ENCODE results near the gene TUT1.
A peak's percentile ranks its signal among the peaks of the same experiment; 100 is the strongest.
"Not testable (repeated sequence)": the region's sequence is repeated elsewhere in the genome, so short reads cannot be mapped to it uniquely, and the experiment has no call there.

The TUT1 gene

DNA sequence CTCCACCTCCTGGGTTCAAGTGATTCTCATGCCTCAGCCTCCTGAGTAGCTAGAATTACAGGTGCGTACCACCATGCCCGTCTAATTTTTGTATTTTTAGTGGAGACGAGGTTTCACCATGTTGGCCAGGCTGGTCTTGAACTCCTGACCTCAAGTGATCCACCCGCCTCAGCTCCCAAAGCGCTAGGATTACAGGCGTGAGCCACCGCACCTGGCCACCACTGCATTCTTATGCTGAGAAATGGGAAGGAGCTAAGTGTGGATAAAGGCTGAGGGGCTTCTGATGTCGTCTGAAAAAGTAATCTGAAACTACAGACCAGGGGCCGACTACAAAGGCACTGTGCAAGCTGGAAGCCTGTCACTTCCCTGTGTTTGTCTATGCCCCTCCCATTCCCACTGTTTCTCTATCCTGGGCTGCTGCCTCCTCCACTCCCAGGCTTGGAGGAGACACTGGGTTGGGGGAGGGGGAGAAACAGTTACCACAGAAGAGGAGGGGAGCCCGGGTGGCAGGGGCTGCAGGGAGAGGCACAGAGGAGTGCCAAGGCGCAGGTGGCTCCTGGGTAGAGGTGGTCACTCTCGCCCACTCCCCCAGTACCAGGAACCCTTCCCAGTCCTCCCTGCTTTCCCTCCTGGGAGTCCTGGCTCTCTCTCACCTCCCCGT is 13.3 kb upstream of the TUT1 start:
- no peak for DNase-seq

DNA sequence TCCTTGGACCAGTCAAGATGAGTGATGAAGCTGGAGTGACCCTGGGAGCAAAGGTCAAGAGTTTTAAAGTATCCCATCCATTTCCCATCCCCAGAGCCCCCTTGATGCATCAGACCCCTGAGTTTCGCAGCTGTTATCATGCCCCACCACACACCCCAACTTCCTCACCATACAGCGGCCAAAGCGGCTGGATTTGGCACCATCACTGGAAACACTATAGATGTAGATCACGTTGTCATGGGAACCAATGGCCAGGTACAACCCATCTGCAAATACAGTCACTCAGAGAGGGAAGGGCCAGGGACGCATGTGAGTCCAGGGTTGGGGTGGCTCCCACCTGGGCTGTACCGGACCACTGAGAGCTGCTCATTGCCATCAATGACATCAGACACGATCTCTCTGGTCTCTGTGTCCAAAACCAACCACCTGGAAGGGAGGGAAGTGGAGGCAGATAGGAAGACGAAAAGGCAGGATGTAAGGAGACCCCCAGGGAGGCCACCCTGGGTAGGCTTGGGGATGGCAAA is 12.5 kb upstream of the TUT1 start:
- DNase-seq: no peak

DNA sequence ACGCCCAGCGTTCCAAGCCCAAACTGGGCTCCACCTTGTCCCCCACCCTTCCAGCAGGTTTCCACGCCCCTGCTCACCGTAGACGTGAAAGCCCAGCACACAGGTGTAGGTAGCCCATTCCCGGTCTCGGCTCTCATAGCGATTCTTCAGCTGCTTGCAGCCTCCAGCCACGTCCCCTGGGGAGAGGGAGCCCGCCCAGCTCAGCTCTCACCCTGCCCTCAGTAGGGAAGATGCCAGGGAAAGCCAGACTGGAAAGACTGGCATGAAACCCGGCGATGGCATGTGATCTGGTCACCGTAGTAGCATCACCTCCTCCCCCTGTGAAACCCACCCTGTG is 11.7 kb upstream of the TUT1 start:
- no peak for DNase-seq

DNA sequence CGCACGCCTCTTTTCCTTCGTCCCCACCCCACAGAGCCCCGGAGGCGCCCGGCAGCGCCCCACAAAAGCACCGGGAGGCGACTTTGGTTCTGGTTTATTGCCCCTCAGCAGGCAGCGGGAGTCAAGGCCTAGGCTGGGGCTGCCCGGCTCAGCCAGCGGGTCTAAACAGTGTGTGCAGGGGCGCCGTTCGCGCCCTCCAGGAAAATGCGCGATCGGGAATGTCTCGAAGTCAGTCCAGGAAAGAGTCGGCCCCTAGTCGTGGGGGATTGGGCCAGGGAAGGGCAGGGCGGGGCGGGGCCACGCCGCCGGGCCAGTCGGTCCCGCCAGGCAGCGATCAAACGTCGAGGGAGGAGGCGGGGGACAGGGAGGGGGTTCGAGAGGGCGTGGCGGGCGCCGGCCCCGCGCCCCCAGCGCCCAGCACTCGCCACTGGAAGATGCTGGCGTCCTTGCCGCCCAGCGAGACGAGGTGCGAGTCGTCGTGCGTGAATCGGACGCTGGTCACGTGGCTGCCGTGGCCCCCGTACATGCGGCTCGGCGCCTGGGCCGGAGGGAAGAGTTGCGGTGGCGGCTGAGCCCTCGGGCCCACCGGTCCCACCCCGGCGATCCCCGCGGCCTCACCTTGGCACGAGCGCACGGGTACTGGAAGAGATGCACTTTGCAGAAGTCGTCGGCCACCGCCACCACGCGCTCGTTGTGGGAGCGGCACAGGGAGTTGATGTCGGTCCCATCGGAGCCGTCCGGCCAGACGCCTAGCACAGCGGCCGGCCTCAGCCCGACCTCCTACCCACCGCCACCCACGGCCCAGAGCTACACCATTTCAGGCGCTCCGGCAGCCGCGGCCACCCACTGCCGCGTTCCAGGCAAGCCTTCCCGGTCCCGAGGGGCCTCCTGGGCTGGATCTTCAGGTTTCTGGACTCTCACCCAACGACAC is 11.1 kb upstream of the TUT1 start:
- peak in 1 of 2 experiments; percentile 56 for DNase-seq

DNA sequence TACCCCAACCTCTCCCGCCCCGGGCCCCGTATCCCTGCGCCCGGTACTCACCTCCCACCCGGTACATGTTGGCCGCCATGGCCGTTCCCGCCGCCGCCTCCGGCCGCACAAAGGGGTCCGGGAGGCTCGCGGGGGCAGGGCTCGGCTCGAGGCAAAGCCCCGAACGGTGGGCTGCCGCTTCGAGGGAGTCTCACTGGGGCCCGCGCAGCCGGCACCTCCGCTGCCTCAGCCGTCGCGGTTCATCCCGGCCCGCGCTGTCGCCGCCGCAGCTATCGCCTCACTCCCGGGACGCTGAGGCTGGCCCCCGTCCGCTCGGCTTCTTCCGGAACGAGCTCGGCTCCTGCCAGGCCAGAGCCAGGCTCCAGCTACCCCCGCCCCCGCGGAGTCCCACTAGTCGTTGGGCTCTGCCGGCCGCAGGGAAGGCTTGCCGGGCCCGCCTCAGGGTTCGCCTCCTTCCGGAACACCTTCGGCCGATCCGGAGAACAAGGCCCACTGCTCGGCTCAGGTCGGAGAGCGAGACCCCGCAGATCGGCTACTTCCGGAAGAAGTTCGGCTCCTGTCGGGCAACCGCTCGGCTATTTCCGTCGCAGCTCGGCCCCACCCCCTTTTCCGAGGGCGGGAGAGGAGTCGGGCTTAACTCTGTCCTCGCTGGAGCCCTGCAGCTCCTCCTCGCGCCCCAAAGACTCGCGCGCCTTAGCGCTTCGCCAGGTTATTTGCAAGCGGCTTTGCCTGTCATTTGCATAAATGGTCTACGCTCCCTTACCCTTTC is 10.2 kb upstream of the TUT1 start, which contains the start of gene MTA2:
TSS of gene MTA2 (minus strand) at position 494 of the 769 bp plus-strand sequence. CDS start at position 79, 415 bp downstream.
- DNase-seq: peak; percentile 100

DNA sequence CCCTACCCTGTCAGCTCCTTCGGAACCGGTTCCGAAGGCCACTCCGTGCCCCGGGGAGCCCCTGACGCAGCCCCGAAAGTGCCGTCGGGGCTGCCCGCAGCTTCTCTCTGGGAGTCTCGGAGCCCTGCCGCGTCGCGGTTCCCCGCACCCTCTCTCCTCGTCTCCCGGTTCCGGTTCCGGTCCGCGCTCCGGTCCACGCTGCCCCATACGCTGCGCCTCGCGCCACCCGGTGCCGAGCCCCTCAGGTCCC is 9.7 kb upstream of the TUT1 start:
- peak; percentile 55 to 62 for DNase-seq

DNA sequence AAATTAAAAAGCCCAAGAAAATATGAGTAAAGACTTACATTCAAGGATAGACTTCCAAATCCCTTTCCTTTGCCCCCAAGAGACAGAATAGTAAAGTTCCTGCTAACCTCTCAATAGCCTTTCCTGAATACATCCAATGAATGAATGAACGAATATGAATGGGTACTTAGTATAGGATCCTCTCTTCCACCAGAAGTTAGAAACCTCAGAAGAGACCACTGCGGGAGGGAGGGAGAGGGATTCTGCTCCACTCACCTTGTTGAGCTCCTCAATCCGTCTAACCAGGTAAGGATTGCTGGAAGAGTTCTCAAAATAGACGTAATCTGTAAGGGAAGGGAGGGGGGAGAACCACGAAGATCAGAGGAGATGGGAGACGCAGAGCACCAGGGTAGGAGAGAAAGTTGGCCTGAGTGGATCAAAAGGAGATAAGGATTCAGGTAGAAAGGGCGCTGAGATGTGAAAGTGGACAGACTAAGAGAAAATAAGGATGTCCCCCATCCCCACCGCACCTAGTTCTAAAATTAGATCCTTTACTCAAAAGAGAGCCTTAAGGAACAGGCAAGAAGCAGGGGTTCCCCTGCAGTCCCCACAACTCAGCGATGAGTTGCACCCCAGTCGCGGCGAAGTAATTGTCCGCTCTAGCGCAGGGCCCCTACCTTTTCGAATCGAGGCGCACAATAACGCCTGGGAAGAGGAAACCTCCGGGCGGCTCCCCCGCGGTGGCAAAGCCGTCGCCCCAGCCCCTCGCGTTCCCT is 9.2 kb upstream of the TUT1 start:
- DNase-seq: no peak

DNA sequence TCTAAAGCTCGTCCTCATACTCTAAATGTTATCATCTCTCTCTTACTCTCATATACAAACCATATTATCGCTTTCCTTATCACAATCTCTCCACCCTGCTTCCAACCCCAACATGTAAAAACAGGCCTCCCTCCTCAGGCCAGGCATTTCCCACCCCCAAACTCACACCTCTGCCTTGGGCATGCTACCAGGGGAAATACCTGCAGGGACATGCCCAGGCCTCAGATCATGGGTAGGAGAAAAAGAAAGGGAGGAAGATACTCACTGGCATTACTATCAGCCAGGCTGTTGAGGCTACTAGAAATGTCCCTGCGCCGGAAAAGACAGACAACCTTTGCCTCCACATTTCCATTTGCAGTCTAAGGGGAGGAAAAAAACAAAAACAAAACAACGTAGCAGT is 8.6 kb upstream of the TUT1 start:
- peak in 1 of 2 experiments; percentile 46 for DNase-seq

DNA sequence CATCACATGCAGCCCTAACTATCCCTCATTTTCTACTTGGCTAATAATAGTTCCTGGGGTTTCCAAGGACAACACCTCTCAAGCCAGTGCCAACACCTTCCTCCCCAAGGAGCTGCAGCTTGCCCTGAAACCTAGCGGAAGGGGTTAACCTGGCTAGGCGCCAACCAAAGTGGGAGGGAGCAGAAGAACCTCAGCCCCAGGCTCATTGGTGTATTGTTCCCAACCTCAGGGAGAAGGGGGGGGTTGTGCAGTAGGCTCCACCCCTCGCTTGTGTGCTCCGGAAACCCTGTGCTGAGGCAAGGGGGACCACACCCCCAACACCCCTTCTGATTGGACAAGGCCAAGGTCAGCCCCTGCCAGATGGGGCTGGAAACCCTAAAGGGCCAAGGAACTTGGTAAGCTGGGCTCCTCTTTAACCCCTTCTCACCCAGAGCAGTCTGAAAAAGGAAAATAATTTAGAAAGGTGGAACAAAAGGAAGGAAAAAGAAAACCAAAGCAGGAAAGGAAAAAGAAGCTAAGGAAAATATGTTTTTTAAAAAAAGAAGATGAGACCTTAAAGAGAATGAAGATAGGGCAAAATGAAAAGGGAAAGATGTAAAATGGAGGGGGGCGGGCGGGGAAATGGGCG is 7.9 kb upstream of the TUT1 start:
- peak; percentile 97 to 98 for DNase-seq

DNA sequence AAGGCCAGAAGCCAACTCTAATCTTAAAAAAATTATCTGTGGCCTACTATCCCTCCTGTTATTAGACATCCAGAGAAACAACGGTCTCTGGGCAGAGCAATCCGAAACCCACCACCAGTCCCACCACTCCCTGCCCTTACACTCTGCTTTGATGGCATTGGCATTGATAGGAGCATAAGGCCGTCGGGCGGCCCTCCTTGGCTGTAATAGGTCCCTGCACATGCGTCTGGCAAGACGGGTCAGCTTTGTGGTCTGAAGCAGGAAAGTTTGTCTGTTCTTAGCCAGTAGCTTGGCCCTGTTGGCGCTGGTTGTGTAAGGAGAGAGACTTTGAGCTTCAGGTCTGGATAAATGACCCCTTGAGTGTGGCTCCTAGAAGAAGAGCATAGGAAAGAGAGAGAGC is 3.8 kb upstream of the TUT1 start:
- DNase-seq: no peak

DNA sequence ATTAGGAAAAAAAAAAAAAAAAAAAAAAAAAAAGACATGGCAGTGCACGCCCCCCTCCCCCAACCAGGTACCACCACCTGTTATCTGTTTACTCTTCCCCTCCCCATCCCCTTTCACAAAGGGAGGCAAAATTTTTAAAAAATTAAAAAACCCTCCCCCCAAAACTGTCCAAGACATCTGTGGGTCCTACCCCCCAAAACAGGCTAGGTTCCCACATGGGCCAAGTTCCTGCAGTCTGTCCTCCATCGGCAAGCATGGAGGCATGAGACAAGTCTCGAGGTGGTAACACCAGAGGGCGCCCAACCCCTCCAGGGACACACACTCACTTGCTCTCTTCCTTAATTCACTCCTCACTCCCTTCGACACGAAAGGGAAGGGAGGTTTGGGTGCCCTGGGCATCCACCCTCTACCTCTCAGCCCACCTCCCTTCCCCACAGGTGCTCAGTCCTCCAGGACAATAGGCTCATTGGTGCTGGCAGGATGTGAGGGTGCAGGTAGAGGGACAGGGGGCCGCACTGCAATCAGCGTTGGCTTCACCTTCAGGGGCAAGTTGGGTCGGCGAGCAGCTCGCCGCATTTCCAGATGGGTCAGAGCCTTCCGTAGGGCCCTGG is 2.2 kb upstream of the TUT1 start:
- DNase-seq: peak; percentile 82 to 87

DNA sequence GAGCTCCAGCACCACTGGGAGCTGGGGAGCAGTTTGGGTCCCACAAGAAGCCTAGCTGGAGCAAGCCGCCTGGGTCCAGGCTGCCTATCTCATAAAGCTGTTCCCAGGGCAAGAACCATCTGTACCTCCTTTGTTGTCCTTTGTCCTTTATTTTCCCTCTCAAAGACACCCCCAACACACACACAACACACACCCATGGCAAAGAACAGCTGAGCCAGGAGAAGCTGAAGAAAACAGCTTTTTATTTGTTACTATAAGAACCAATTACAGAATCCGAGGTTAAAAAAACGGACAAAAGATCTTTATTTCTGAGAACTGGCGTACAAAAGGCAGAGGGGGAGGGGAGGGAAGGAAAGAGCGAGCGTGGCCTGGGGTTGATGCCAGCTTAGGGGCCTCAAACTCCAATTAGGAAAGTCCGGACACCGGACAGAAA is 1.7 kb upstream of the TUT1 start:
- no peak for DNase-seq

DNA sequence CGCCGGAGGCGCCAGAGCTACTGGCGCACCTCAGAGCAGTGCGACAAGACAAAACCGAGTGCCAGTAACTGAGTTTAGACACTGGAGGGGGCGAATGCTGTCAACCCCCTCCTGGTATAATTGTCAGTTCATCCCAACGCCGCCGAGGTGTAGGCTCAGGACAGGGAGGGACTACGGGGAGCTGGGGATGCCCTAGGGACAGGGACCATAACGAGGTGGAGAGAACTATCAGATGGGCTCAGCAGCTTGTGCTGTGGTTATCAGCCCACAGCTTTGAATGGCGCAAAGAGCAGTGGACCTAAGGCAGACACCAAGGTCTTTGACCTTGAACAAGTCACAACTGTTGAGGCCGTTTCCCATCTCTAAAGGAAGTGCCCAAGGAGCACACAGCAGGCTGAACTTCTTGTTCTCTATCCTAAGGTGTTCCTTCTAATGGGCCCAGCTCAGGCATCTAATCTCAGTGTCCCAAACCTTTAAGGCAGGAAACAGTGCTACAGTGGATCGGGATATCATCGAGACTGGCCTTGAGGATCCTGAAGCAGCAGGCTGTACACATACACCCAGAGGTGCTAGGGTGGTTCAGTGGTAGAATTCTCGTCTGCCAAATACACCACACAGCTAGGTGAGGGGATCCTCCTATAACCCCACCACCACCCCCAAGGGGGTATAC is 958 bp upstream of the TUT1 start:
- no peak for DNase-seq

DNA sequence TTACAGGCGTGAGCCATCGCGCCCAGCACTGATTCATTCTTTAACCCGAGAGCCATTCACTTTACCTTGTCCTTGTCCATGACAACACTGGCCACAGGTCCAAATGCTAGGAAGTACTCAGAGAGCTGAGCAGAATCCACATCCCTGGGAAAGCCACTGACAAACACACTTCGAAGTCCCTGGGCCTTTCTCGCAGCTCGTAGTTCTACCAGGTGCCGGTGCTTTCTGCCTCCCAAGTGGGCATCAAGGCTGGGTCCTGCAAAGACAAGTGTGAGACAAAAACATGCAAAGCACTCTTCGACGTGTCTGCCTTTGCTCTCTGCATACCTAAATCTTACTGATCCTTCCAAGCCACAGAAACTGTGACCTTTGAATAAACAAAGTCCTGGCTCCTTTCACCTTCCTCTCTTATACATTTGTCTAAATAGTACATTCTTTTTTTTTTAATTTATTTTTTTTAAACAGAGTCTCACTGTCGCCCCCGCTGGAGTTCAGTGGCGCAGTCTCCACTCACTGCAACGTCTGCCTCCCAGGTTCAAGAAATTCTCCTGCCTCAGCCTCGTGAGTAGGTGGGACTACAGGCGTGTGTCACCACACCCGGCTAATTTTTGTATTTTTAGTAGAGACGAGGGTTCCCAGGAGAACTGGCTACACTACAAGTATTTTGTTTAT is 2.2 kb downstream of the TUT1 start:
- DNase-seq: peak in 1 of 2 experiments; percentile 39

DNA sequence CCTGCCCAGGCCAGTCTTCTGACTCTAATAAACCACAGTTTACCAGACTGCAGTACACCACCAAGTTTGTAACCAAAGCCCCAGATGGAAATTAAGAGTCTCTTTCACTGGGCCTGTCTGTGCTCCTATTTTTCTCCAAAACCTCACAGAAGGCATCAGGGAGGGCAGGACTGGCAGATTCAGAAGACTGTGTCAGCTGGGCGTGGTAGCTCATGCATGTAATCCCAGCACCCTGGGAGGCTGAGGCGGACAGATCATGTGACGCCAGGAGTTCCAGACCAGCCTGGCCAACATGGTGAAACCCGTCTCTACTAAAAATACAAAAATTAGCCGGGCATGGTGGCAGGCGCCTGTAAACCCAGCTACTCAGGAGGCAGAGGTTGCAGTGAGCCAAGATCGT is 6.0 kb downstream of the TUT1 start:
- DNase-seq: not testable (repeated sequence)

DNA sequence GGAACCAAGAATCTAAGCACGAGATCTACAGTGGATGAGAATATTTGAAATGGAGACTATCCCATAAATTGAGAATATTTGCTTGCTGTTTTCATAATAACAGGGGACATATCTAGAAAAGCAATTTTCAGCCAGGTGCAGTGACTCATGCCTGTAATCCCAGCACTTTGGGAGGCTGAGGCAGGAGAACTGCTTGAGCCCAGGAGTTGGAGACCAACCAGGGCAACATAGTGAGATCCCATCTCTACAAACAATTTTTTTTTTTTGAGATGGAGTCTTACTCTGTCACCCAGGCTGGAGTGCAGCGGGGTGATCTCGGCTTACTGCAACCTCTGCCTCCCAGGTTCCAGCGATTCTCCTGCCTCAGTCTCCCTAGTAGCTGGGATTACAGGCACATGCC is 9.6 kb downstream of the TUT1 start:
- not testable (repeated sequence) for DNase-seq

DNA sequence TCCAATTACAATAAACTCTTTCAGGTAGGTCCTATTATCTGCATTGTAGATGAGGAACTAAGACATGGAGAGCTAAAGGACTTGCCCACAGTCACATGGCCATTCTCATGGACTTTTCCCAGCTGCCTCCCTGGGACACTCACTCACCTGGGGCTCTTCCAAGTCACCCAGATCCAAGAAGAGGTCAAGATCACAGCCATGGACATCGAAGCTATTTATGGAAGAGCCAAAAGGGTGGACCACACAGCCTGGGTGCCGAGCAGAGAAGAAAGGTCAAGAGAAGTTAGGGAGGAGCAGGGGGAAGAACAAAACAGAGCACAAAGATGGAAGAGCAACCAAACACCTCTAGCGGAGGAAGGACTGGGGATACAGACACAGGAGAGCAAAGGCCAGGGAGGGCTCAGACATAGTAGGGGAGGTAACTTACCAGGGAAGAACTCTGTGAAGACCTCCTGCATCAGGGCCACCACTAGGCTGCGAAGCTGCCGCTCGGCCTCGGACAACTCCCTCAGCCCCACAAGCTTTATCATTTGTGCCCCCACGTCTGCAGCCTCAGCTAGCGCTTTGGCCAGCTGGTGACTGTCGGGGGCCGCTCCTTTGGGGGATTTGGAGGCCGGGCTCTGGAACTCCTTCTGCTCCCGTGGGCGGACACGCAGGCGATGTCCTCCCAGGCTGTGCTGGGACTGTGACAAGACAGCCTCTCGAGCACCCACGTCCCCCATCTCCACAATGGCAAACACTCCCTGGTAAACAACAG is 10.2 kb downstream of the TUT1 start:
- DNase-seq: no peak

DNA sequence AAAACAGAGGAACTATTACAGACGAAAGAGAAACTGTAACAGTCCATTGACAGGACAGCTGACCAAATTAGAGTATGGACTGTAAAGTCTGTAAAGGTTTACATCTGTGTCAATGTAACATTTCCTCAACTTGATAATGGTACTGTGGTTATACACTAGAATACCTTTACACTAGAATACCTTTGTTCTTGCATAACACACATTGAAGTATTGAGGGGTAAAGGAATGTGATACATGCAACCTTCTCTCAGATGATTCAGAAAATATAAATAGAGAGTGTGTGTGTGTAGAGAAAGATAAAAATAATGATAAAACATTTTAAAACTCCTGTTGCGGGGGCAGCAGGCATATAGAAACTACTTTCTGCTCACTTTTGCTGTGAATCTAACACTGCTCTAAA is 12.1 kb downstream of the TUT1 start:
- no peak for DNase-seq

DNA sequence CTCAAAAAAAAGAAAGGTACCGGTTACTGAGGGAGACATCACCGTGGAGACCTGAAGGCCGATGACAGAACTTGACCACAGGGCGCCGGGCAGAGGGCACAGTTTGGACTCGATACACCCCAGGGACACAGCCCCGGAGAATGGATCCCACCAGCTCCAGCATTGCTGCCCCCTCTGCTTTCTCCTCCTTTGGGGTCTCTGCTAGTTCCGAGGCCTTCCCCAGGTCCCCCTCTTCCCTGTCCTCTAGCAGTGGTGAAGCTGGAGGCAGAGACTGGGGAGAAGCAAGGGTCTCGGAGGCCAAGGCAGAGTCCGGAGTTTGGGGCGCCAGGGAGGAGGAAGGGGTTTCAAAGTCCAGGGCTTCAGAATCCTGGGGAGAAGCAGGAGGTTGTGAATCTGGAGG is 12.8 kb downstream of the TUT1 start:
- no peak for DNase-seq

Data from activated CD4-positive, alpha-beta T cell treated with anti-CD3 and anti-CD28 coated beads, Interleukin-2, amount 50 U/mL, for 48 hours (primary cell).